Testis (tissue), 2 donors: ENCODE data around the gene ADRA2C.

Source experiments
- CTCF ChIP-seq, 3 experiments: fragments of 450-650 bp in 2 of 3; fragments of 200-600 bp in 1 of 3; sonication (generic) in 1 of 3; IDR thresholded peaks; one replicate each; pipeline ENCODE4 v1.5.1; 2016 to 2019; ENCODE audit warnings: antibody characterized with exemption in 3 of 3, mild to moderate bottlenecking in 2 of 3, moderate library complexity in 1 of 3
- POLR2A ChIP-seq: fragments of 450-650 bp; IDR thresholded peaks from one replicate; pipeline ENCODE4 v1.6.1; 2017; ENCODE audit warnings: antibody characterized with exemption, mild to moderate bottlenecking, moderate library complexity

GRCh38 chr4:3721627-3722026, 44.6 kb upstream of the ADRA2C start:
- TF ChIP-seq CTCF (IDR thresholded peaks at IDR 0.05) (no peak), POLR2A (no peak)
